ENCODE measurements around the gene RAC2.
"Not testable (repeated sequence)": the region's sequence is repeated elsewhere in the genome, so short reads cannot be mapped to it uniquely, and the experiment has no call there.

Gene RAC2

DNA sequence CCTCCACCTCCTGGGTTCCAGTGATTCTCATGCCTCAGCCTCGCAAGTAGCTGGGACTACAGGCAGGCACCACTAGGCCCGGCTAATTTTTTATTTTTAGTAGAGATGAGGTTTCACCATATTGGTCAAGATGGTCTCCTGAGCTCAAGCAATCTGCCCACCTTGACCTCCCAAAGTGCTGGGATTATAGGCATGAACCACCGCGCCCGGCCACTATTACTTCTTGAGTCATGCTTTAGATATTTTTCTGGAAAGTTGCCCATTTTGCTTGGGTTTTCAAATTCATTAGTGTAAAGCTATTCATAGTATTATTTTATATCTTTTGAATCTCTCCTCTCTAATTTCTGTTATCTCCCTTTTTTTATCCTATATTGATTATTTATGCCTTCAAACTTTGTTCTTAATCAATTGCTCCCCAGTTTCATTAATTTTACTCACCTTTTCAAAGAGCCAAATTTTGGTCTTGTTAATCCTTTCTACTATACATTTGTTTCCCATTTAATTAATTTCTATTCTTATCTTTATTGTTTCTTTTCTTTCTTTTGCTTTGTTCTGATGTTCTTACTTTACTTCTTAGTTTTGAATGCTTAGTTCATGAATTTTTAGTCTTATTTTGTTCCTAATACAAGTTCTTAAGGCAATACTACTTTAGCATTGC lies 10.3 kb upstream of the RAC2 start:
- no peak for DNase-seq

- DNase-seq = no peak
Measured at GRCh38 chr22:37253126-37253660, 9.1 kb upstream of the RAC2 start.

- not testable (repeated sequence) for DNase-seq
Measured at GRCh38 chr22:37251836-37252235, 7.8 kb upstream of the RAC2 start.

DNA sequence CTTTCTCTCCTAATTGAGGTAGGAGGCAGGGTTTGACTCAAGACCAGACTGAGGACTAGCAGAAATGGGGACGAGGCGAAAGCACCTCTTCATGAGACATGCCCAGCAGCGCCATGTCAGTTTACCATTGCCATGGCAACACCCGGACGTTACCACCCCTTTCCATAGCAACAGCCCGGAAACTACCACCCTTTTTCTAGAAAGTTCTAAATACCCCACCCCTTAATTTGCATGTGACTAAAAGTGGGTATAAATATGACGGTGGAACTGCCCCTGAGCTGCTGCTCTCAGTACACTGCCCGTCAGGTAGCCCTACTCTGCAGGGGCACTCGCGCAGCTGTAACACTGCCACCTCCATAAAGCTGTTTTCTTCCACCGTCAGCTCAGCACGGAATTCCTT lies 5.9 kb upstream of the RAC2 start:
- no peak for DNase-seq

DNA sequence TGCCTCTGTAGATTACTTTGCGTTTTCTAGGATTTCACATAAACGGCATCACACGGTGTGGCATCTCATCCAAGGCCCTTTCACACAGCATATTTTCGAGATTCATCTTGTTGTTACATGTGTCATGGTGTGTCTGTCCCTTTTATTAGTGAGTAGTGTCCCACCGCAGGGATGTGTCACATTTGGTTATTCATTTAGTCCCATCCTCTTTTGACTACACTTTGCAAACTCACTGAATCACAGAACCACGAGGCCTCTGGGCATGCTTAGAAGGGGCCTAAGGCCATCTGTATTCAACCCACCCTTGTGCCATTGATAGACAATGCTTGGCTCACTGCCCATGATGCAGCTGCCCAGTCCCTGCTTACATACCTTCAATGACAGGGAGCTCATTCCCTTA lies 4.2 kb upstream of the RAC2 start:
- no peak for DNase-seq

DNA sequence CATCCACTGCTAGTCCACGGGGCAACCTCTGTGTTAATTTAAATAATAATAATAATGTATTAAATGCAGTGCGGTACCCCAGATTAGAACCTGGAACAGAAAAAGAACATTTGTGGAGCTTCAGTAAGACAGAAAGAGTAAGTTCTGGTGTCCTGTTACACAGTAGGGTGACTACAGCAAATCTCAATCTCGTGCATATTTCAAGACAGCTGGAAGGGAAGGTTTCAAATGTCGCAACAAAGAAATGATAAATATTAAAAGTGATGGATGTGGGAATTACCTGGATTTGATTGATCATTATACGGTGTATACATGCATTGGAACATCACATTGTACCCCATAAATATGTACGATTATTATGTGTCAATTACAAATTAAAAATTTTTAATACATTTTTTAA lies 1.7 kb upstream of the RAC2 start:
- DNase-seq = no peak

- DNase-seq = no peak
Measured at GRCh38 chr22:37244922-37245722, 1.1 kb upstream of the RAC2 start.

GRCh38 chr22:37243402-37244113 lies 511 bp downstream of the RAC2 start:
- DNase-seq = no peak

- DNase-seq = peak; percentile 95
Measured at GRCh38 chr22:37242395-37242918, 1.6 kb downstream of the RAC2 start.

DNA sequence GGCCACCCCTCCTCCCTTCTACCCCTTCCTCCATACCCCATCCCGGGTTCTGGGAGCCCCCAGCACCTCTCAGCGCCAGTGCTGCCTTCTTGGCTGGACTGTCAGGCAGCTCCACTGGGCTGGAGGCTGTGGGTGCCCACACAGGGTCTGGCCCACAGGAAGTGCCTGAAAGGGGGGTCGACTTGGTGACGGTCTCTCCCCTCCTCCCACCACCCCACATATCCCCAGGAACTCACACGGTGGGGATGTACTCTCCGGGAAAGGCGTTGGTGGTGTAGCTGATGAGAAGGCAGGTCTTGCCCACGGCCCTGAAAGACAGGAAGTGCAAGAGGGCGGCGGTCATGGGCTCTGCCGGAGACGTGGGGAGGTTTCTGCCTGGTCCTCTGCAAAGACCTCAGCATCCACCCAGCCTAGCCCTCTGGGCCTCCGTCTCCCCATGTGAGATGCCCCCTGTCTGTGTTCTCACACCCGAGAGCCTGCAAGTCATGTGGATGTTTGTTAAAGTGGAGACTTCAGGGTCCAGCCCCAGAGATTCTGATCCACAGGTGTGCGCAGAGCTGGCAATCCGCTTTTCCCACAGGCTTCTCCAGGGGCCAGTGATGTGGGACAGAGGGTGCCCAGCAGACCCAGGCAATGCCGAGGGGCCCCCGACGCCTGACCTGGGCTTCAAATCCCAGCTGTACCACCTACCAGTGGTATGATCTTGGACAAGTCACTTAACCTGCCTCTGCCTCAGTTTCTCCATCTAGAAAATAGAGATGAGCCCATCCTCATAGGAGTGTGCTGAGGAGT lies 2.5 kb downstream of the RAC2 start:
- DNase-seq = no peak

GRCh38 chr22:37240941-37241320 lies 3.1 kb downstream of the RAC2 start:
- DNase-seq = no peak

GRCh38 chr22:37240240-37240940 lies 3.7 kb downstream of the RAC2 start:
- DNase-seq = no peak

DNA sequence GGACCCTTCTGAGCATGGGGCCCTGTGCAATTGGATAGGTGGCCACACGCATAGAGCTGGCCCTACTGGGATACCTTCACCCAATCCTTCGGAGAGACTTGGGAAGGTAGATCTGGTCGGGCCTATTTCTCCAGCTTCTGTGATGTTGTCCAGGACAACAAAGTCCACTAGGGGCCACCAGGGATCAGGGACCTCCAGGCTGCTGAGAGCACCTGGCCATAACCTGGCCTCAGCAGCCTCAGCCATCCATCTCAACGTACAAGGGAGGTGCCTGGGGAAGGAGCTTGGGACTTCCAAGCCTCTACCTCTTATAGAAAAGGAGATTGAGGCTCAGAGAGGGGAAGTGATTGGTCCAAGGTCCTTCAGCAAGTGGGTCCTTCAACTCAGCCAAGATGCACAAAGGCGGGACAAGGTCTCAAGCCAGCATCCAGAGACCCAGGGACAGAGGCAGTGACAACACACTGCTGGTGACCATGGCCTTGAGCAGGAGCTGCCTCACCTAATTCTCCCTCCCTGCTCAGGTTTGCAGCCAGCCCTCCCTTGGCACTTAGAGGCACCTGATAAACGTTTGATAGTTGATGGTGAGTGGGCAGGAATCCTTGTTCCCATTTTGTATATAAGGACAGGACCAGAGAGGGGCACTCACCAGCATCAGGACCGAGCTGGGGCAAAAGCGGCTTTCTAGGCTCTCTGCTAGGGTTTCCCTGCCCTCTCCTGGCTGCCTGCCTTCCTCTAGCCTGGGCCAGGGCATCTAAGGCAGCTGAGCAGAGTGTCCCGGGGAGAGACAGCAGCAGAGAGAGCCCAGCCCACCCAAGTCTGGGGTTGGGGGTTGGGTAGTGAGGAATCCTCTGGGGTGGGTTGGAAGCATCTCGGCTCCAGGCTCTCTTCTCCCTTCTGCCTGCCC lies 4.5 kb downstream of the RAC2 start:
- no peak for DNase-seq

DNA sequence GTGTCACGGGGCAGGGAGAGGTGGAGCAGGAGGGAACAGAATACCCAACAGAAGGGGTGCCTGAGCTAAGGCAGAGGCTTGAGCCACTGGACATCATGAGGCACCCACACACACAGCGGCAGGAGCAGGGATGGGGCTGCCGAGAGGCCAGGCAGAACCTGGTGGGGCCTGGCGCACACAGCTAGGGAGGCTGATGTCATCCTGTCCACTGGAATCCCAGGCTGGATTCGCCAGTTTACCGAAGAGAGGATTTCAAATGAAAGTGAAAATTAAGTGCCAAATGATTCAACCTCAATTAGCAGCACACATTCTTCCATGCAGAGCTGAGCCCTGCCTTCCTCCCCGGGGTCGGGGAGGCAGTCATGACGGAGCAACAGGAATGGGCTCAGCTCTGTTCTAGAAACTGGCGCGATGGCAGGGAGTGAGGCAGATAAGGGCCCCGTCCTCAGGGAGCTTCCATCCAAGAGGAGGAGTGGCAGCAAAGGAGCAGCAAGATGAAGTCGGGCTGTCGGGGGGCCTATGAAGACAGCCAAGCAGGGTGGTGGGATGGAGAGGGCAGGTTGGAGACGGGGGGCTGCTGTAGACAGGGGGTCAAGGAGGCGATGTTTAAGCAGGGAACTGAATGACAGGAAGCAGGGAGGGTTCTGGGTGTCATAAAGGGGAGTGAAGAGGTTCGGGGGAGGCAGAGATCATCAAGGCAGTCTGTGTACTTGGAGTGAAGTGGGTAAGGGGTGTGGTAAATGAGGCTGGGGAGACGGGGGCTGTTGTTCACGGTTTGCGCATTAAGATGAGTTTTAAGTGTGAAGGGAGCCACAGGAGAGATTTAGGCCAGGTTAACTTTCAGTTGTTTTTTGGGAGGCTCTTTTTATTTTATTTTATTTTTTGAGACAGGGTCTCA lies 6.4 kb downstream of the RAC2 start:
- DNase-seq = no peak

- DNase-seq = no peak
Measured at GRCh38 chr22:37235897-37236607, 8.0 kb downstream of the RAC2 start.

GRCh38 chr22:37234736-37235711 lies 9.0 kb downstream of the RAC2 start:
- no peak for DNase-seq

- DNase-seq = no peak
Measured at GRCh38 chr22:37233751-37234631, 10.1 kb downstream of the RAC2 start.

Measured in CD4-positive, alpha-beta T cell treated with Interleukin-4 for 4 hours (primary cell).